Central memory CD8-positive, alpha-beta T cell (primary cell): ENCODE results near the gene FHIP1B.
"Not testable (repeated sequence)": the region's sequence is repeated elsewhere in the genome, so short reads cannot be mapped to it uniquely, and the experiment has no call there.

Experiments
- ATAC-seq: fragments of 150-1000 bp; cut with Tn5 transposase; replicated peaks from 2 replicates; pipeline ENCODE4 v1.10.0; 2022; ENCODE audit warnings: mild to moderate bottlenecking, moderate FRiP score, moderate number of reproducible peaks; ENCODE audit not compliant: poor library complexity, severe bottlenecking; ENCODE audit errors: extremely low read depth
- DNase-seq, 2 donors: peaks; one replicate each; pipeline ENCODE4 v3.0.0; 2021; ENCODE audit warnings: low spot score in 2 of 2
- H3K27ac Mint-ChIP-seq: one replicate; pipeline ENCODE4 v1.8.0; 2022; ENCODE audit warnings: low read depth, mild to moderate bottlenecking, moderate library complexity, mixed read lengths
- H3K27me3 Mint-ChIP-seq: one replicate; pipeline ENCODE4 v1.8.0; 2022; ENCODE audit warnings: mixed read lengths
- H3K36me3 Mint-ChIP-seq: one replicate; pipeline ENCODE4 v1.8.0; 2022; ENCODE audit warnings: mild to moderate bottlenecking, moderate library complexity, mixed read lengths; ENCODE audit not compliant: insufficient read depth
- H3K4me1 Mint-ChIP-seq: one replicate; pipeline ENCODE4 v1.8.0; 2022; ENCODE audit warnings: mixed read lengths
- H3K4me3 Mint-ChIP-seq: one replicate; pipeline ENCODE4 v1.8.0; 2022; ENCODE audit warnings: mild to moderate bottlenecking, moderate library complexity, mixed read lengths
- H3K9me3 Mint-ChIP-seq: one replicate; pipeline ENCODE4 v1.8.0; 2022; ENCODE audit warnings: mixed read lengths

FHIP1B gene

GRCh38 chr11:6234387-6235107 lies at the start of gene FHIP1B:
FHIP1B (minus strand) TSS chr11:6234636; CDS start chr11:6224516, 10,120 bp downstream.
- Mint-ChIP-seq H3K36me3 (peaks cover 9% of the 10 kb centered on the region), H3K4me1 (peaks cover 53% of the 10 kb centered on the region), H3K4me3 (peak within 1 kb of the TSS; percentile 94), H3K27me3 (no peaks in the 10 kb centered on the region), H3K9me3 (no peaks in the 10 kb centered on the region), H3K27ac (peak within 1 kb of the TSS; percentile 97)
- DNase-seq (peak; percentile 97 to 99), ATAC-seq (peak; percentile 89)

GRCh38 chr11:6283453-6284023 lies 49.1 kb upstream of the FHIP1B start:
- no peaks in the 10 kb centered on the region for H3K36me3 Mint-ChIP-seq
- no peak overlapping the region for H3K4me3 Mint-ChIP-seq
- ATAC-seq (no peak), DNase-seq (no peak)
- H3K9me3 Mint-ChIP-seq, result no peaks in the 10 kb centered on the region
- H3K4me1 Mint-ChIP-seq, result no peaks in the 10 kb centered on the region
- peaks cover 68% of the 10 kb centered on the region for H3K27me3 Mint-ChIP-seq
- no peak overlapping the region for H3K27ac Mint-ChIP-seq

GRCh38 chr11:6280809-6281208 lies 46.4 kb upstream of the FHIP1B start:
- not testable (repeated sequence) for H3K4me3 Mint-ChIP-seq, ATAC-seq, DNase-seq, H3K27ac Mint-ChIP-seq, H3K36me3 Mint-ChIP-seq, H3K9me3 Mint-ChIP-seq, H3K4me1 Mint-ChIP-seq
- H3K27me3 Mint-ChIP-seq, result peaks cover 91% of the 10 kb centered on the region

DNA sequence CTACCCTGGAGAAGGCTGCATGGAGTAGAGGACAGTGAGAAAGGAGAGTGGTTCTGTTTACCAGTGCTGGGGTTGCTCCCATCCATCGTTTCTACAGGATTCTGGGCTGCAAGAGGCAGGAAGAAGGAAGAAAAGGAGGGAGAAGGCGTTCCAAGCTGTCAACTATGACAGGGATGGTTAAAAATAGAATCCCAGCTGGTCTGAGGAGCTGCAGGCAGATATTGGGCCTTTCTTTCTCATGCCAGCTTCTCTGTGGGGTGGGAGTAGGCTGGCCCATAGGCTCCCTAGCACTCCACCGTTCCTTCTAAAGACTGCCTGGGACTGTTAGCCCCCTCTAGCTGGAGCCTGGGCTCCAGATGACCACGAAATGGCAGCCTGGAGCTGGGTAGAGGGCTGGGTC lies 38.8 kb upstream of the FHIP1B start:
- Mint-ChIP-seq H3K4me3 (no peak overlapping the region), H3K9me3 (no peaks in the 10 kb centered on the region), H3K36me3 (no peaks in the 10 kb centered on the region), H3K4me1 (no peaks in the 10 kb centered on the region), H3K27me3 (peaks cover 70% of the 10 kb centered on the region), H3K27ac (no peak overlapping the region)
- ATAC-seq (no peak), DNase-seq (no peak)

- peaks cover 54% of the 10 kb centered on the region for H3K27me3 Mint-ChIP-seq
- no peaks in the 10 kb centered on the region for H3K36me3 Mint-ChIP-seq
- H3K4me3 Mint-ChIP-seq, result no peak overlapping the region
- no peaks in the 10 kb centered on the region for H3K9me3 Mint-ChIP-seq
- H3K4me1 Mint-ChIP-seq, result no peaks in the 10 kb centered on the region
- ATAC-seq, result no peak
- no peak overlapping the region for H3K27ac Mint-ChIP-seq
- DNase-seq, result no peak
These were observed 37.2 kb upstream of the FHIP1B start for GRCh38 chr11:6271598-6271997.

DNA sequence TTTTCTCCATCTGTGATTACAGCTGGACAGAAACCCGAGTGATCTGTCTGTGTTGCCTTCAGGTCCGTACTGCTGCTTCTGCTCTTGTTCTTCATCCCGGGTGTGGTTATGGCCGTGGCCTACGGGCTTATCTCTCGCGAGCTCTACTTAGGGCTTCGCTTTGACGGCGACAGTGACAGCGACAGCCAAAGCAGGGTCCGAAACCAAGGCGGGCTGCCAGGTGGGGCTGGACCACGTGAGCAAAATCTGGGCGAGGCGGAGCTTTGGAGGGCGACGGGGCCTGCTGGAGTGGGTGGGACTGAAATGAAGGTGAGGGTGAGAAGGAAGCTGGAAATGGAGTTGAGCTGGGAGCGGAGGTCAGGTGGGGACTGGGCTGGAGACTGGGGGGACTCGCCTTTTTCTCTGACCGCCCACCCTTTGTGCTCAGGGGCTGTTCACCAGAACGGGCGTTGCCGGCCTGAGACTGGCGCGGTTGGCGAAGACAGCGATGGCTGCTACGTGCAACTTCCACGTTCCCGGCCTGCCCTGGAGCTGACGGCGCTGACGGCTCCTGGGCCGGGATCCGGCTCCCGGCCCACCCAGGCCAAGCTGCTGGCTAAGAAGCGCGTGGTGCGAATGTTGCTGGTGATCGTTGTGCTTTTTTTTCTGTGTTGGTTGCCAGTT lies 36.3 kb upstream of the FHIP1B start:
- DNase-seq (no peak), ATAC-seq (no peak)
- no peaks in the 10 kb centered on the region for H3K4me1 Mint-ChIP-seq
- no peaks in the 10 kb centered on the region for H3K36me3 Mint-ChIP-seq
- H3K27ac Mint-ChIP-seq, result no peak overlapping the region
- no peak overlapping the region for H3K4me3 Mint-ChIP-seq
- no peaks in the 10 kb centered on the region for H3K9me3 Mint-ChIP-seq
- peaks cover 45% of the 10 kb centered on the region for H3K27me3 Mint-ChIP-seq

DNA sequence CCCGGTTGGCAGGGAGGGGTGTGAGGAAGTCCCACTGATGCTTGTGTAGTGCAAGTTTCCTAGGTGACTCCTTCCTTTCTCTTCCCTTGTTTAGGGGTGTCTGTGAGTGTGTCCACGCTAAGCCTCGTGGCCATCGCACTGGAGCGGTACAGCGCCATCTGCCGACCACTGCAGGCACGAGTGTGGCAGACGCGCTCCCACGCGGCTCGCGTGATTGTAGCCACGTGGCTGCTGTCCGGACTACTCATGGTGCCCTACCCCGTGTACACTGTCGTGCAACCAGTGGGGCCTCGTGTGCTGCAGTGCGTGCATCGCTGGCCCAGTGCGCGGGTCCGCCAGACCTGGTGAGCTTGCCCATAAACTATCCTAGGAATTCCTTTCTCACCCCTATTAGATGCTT lies 35.6 kb upstream of the FHIP1B start:
- Mint-ChIP-seq H3K27me3 (peaks cover 38% of the 10 kb centered on the region), H3K9me3 (no peaks in the 10 kb centered on the region), H3K36me3 (no peaks in the 10 kb centered on the region), H3K4me1 (no peaks in the 10 kb centered on the region), H3K4me3 (no peak overlapping the region), H3K27ac (no peak overlapping the region)
- no peak for DNase-seq
- ATAC-seq, result no peak

DNA sequence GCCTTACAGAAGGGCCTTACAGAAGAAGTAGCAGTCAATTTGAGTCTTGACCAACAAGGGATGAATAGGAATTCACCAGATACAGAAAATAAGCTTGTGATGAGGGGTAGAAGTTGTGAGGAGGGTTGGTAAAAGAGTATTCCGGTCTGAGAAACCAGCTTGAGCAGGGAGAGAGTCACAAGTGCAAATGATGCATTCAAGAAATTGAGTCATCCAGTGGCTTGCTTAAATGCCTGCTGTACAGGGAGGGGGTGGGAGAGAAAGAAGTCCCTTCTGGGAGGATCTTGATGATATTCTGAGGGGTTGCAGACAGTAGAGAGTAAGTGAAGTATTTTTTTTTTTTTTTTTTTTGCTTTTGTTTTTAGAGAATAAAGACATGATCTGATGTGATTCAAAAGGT lies 34.4 kb upstream of the FHIP1B start:
- ATAC-seq (no peak), DNase-seq (no peak)
- Mint-ChIP-seq H3K9me3 (no peaks in the 10 kb centered on the region), H3K36me3 (no peaks in the 10 kb centered on the region), H3K27ac (no peak overlapping the region), H3K4me3 (no peak overlapping the region), H3K4me1 (no peaks in the 10 kb centered on the region), H3K27me3 (peaks cover 36% of the 10 kb centered on the region)

DNA sequence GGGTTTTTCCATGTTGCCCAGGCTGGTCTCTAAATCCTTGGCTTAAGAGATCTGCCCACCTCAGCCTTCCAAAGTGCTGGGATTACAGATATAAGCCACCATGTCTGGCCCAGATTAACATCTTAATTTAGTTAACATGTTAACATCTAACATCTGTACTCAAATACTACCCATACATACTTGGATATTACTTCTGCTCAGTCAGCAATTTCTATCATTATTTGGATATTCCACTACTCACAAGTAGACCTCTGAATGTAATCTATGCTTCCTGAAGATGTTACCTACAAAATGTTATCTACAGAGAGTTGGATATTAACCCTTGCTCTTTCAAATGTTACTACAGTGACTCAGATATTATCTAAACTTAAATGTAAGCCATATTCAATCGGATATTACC lies 29.2 kb upstream of the FHIP1B start:
- no peak overlapping the region for H3K27ac Mint-ChIP-seq
- peaks cover 6% of the 10 kb centered on the region for H3K36me3 Mint-ChIP-seq
- H3K4me1 Mint-ChIP-seq, result no peaks in the 10 kb centered on the region
- H3K9me3 Mint-ChIP-seq, result no peaks in the 10 kb centered on the region
- no peak overlapping the region for H3K4me3 Mint-ChIP-seq
- no peak for ATAC-seq
- no peak for DNase-seq
- peaks cover 10% of the 10 kb centered on the region for H3K27me3 Mint-ChIP-seq

- DNase-seq (no peak), ATAC-seq (no peak)
- no peaks in the 10 kb centered on the region for H3K4me1 Mint-ChIP-seq
- no peak overlapping the region for H3K4me3 Mint-ChIP-seq
- H3K27me3 Mint-ChIP-seq, result peaks cover 10% of the 10 kb centered on the region
- H3K27ac Mint-ChIP-seq, result no peak overlapping the region
- H3K9me3 Mint-ChIP-seq, result no peaks in the 10 kb centered on the region
- peaks cover 8% of the 10 kb centered on the region for H3K36me3 Mint-ChIP-seq
These were observed 25.8 kb upstream of the FHIP1B start for GRCh38 chr11:6260207-6260726.

DNA sequence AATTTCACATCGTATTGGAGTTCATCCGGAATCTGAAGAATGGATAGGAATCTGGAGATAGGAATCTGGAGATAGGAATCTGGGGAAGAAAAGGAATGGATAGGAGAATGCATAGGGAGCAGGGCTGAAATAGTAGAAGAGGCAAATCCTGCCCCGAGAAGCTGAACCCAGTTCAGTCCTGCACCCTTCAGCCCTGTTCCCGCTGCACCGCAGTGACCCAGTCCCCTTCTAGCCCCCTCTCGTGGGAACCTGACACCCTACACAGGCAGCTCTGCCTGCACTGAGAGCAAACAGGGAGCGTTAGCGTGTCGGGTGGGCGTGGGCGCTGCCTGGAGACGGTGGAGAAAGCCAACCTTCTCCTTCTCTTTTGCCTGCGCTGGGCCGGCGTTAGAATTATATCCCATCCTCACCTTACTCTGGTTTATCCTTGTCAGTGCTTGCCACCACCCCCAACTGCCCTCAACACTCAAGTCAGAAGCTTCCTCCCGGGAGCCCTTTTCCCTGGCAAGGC lies 24.2 kb upstream of the FHIP1B start:
- peaks cover 8% of the 10 kb centered on the region for H3K36me3 Mint-ChIP-seq
- H3K9me3 Mint-ChIP-seq, result no peaks in the 10 kb centered on the region
- no peak overlapping the region for H3K4me3 Mint-ChIP-seq
- no peak overlapping the region for H3K27ac Mint-ChIP-seq
- H3K4me1 Mint-ChIP-seq, result no peaks in the 10 kb centered on the region
- no peak for DNase-seq
- no peak for ATAC-seq
- no peaks in the 10 kb centered on the region for H3K27me3 Mint-ChIP-seq

GRCh38 chr11:6258141-6258540 lies 23.7 kb upstream of the FHIP1B start:
- ATAC-seq, result no peak
- Mint-ChIP-seq H3K27ac (no peak overlapping the region), H3K9me3 (no peaks in the 10 kb centered on the region), H3K36me3 (peaks cover 8% of the 10 kb centered on the region), H3K27me3 (no peaks in the 10 kb centered on the region), H3K4me1 (no peaks in the 10 kb centered on the region), H3K4me3 (no peak overlapping the region)
- no peak for DNase-seq

DNA sequence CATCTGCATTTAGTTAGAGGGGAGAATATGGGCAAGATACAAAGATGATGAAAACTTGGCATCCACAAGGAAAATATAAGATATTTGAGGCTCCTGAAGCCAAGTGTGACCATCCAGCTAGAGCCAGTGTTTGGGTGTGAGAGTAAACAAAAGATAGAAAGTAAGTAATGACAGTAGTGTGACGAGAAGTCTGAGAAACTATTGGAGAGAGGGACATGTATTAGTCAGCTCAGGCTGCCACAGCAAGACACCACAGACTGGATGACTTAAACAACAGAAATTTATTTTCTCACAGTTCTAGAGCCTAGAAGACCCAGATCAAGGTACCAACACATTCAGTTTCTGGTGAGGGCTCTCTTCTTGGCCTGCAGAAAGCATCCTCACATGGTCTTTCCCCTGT lies 18.8 kb upstream of the FHIP1B start:
- no peaks in the 10 kb centered on the region for H3K36me3 Mint-ChIP-seq
- H3K27ac Mint-ChIP-seq, result no peak overlapping the region
- no peaks in the 10 kb centered on the region for H3K4me1 Mint-ChIP-seq
- no peaks in the 10 kb centered on the region for H3K27me3 Mint-ChIP-seq
- no peaks in the 10 kb centered on the region for H3K9me3 Mint-ChIP-seq
- DNase-seq (no peak), ATAC-seq (no peak)
- no peak overlapping the region for H3K4me3 Mint-ChIP-seq
